Effector memory CD8-positive, alpha-beta T cell (primary cell): ENCODE data around the gene APOM.

Experiments used
- ATAC-seq: fragments of 150-1000 bp; cut with Tn5 transposase; replicated peaks from 2 replicates; pipeline ENCODE4 v1.10.0; 2021; ENCODE audit warnings: mild to moderate bottlenecking, moderate library complexity
- DNase-seq, 3 experiments: peaks; one replicate each; pipeline ENCODE4 v3.0.0; 2021
- H3K27ac Mint-ChIP-seq, 2 donors: one replicate each; pipeline ENCODE4 v1.8.0; 2022; ENCODE audit warnings: mild to moderate bottlenecking in 2 of 2, mixed read lengths in 2 of 2, moderate library complexity in 2 of 2
- H3K27me3 Mint-ChIP-seq, 2 donors: one replicate each; pipeline ENCODE4 v1.8.0; 2022; ENCODE audit warnings: mixed read lengths in 2 of 2
- H3K36me3 Mint-ChIP-seq: one replicate; pipeline ENCODE4 v1.8.0; 2022; ENCODE audit warnings: mild to moderate bottlenecking, moderate library complexity, mixed read lengths; ENCODE audit not compliant: insufficient read depth
- H3K4me1 Mint-ChIP-seq, 2 donors: one replicate each; pipeline ENCODE4 v1.8.0; 2022; ENCODE audit warnings: low read depth in 2 of 2, mixed read lengths in 2 of 2
- H3K4me3 Mint-ChIP-seq, 2 donors: one replicate each; pipeline ENCODE4 v1.8.0; 2022; ENCODE audit warnings: mild to moderate bottlenecking in 2 of 2, mixed read lengths in 2 of 2, moderate library complexity in 2 of 2
- H3K9me3 Mint-ChIP-seq, 2 donors: one replicate each; pipeline ENCODE4 v1.8.0; 2022; ENCODE audit warnings: mixed read lengths in 2 of 2

Gene APOM

GRCh38 chr6:31665501-31666336, 10.0 kb downstream of the APOM start, which contains the start of gene CSNK2B:
TSS of gene CSNK2B (plus strand) at chr6:31666080. CDS start at chr6:31666832, 752 bp downstream.
- H3K4me1 Mint-ChIP-seq, result peaks cover 39 to 51% of the 10 kb centered on the region in 2 donors
- no peaks in the 10 kb centered on the region for H3K9me3 Mint-ChIP-seq
- peak within 1 kb of the TSS; percentile 93 to 97 for H3K4me3 Mint-ChIP-seq
- no peaks in the 10 kb centered on the region for H3K27me3 Mint-ChIP-seq
- ATAC-seq (peak; percentile 84), DNase-seq (peak; percentile 96 to 97 (median 97))
- peak within 1 kb of the TSS; percentile 94 to 98 for H3K27ac Mint-ChIP-seq
- peaks cover 61% of the 10 kb centered on the region for H3K36me3 Mint-ChIP-seq

GRCh38 chr6:31666337-31666965, 10.8 kb downstream of the APOM start:
- no peaks in the 10 kb centered on the region for H3K27me3 Mint-ChIP-seq
- H3K9me3 Mint-ChIP-seq, result no peaks in the 10 kb centered on the region
- no peak for ATAC-seq
- H3K27ac Mint-ChIP-seq, result peak overlapping the region; percentile 94 to 98
- peak overlapping the region; percentile 93 to 97 for H3K4me3 Mint-ChIP-seq
- H3K36me3 Mint-ChIP-seq, result peaks cover 63% of the 10 kb centered on the region
- DNase-seq, result no peak
- peaks cover 33 to 46% of the 10 kb centered on the region in 2 donors for H3K4me1 Mint-ChIP-seq

- DNase-seq (no peak), ATAC-seq (no peak)
- Mint-ChIP-seq H3K4me1 (peaks cover 14 to 23% of the 10 kb centered on the region in 2 donors), H3K9me3 (no peaks in the 10 kb centered on the region), H3K4me3 (no peak within 1 kb of the TSS), H3K27me3 (no peaks in the 10 kb centered on the region), H3K36me3 (peaks cover 61% of the 10 kb centered on the region), H3K27ac (peak within 1 kb of the TSS in 1 of 2 donors; percentile 41)
Observed at GRCh38 chr6:31669676-31670075, 14.0 kb downstream of the APOM start, which contains the start of gene LY6G5B. TSS of gene LY6G5B (plus strand) at chr6:31669976. CDS start at chr6:31670951, 975 bp downstream.

- DNase-seq (no peak), ATAC-seq (no peak)
- H3K9me3 Mint-ChIP-seq, result no peaks in the 10 kb centered on the region
- no peaks in the 10 kb centered on the region for H3K27me3 Mint-ChIP-seq
- H3K4me1 Mint-ChIP-seq, result peaks cover 13 to 14% of the 10 kb centered on the region in 2 donors
- H3K4me3 Mint-ChIP-seq, result no peak overlapping the region
- H3K36me3 Mint-ChIP-seq, result peaks cover 21% of the 10 kb centered on the region
- H3K27ac Mint-ChIP-seq, result peak overlapping the region in 1 of 2 donors; percentile 18
Observed at GRCh38 chr6:31676322-31676903, 20.7 kb downstream of the APOM start.

- Mint-ChIP-seq H3K9me3 (no peaks in the 10 kb centered on the region), H3K4me3 (no peak overlapping the region), H3K27me3 (no peaks in the 10 kb centered on the region), H3K27ac (peak overlapping the region in 1 of 2 donors; percentile 18), H3K36me3 (peaks cover 21% of the 10 kb centered on the region), H3K4me1 (peaks cover 17 to 18% of the 10 kb centered on the region in 2 donors)
- ATAC-seq (no peak), DNase-seq (no peak)
Observed at GRCh38 chr6:31676904-31677303, 21.2 kb downstream of the APOM start.

GRCh38 chr6:31677955-31678354, 22.3 kb downstream of the APOM start:
- no peaks in the 10 kb centered on the region for H3K27me3 Mint-ChIP-seq
- H3K4me3 Mint-ChIP-seq, result no peak overlapping the region
- H3K27ac Mint-ChIP-seq, result no peak overlapping the region
- peaks cover 20% of the 10 kb centered on the region for H3K36me3 Mint-ChIP-seq
- H3K9me3 Mint-ChIP-seq, result no peaks in the 10 kb centered on the region
- no peak for DNase-seq
- ATAC-seq, result no peak
- peaks cover 17 to 19% of the 10 kb centered on the region in 2 donors for H3K4me1 Mint-ChIP-seq

GRCh38 chr6:31680226-31681134, 24.8 kb downstream of the APOM start, which contains the start of gene LY6G5C:
TSS of gene LY6G5C (minus strand) at chr6:31681067. CDS start at chr6:31680373, 694 bp downstream.
- Mint-ChIP-seq H3K9me3 (no peaks in the 10 kb centered on the region), H3K4me1 (peaks cover 17 to 19% of the 10 kb centered on the region in 2 donors), H3K27ac (peak within 1 kb of the TSS; percentile 44 to 88), H3K36me3 (peaks cover 24% of the 10 kb centered on the region), H3K4me3 (peak within 1 kb of the TSS; percentile 86 to 89), H3K27me3 (no peaks in the 10 kb centered on the region)
- peak; percentile 40 to 50 (median 43) for DNase-seq
- ATAC-seq, result peak; percentile 68

- ATAC-seq (peak; percentile 67), DNase-seq (peak in 1 of 3 experiments; percentile 29)
- Mint-ChIP-seq H3K27me3 (no peaks in the 10 kb centered on the region), H3K4me3 (peak overlapping the region; percentile 86 to 89), H3K36me3 (peaks cover 25% of the 10 kb centered on the region), H3K9me3 (no peaks in the 10 kb centered on the region), H3K4me1 (peaks cover 17 to 19% of the 10 kb centered on the region in 2 donors), H3K27ac (peak overlapping the region; percentile 44 to 88)
Observed at GRCh38 chr6:31681135-31681671, 25.5 kb downstream of the APOM start.

- Mint-ChIP-seq H3K27me3 (no peaks in the 10 kb centered on the region), H3K36me3 (peaks cover 40% of the 10 kb centered on the region), H3K27ac (peak overlapping the region in 1 of 2 donors; percentile 51), H3K4me3 (no peak overlapping the region), H3K4me1 (peaks cover 17 to 19% of the 10 kb centered on the region in 2 donors), H3K9me3 (no peaks in the 10 kb centered on the region)
- ATAC-seq, result no peak
- DNase-seq, result no peak
Observed at GRCh38 chr6:31683591-31683990, 27.9 kb downstream of the APOM start.

GRCh38 chr6:31686483-31686882, 30.8 kb downstream of the APOM start:
- Mint-ChIP-seq H3K9me3 (no peaks in the 10 kb centered on the region), H3K4me1 (peaks cover 4 to 5% of the 10 kb centered on the region in 2 donors), H3K4me3 (no peak overlapping the region), H3K36me3 (peaks cover 55% of the 10 kb centered on the region), H3K27me3 (no peaks in the 10 kb centered on the region), H3K27ac (peak overlapping the region; percentile 36 to 66)
- no peak for ATAC-seq
- no peak for DNase-seq

GRCh38 chr6:31687321-31687720, 31.6 kb downstream of the APOM start:
- Mint-ChIP-seq H3K36me3 (peaks cover 48% of the 10 kb centered on the region), H3K4me3 (no peak overlapping the region), H3K27ac (peak overlapping the region; percentile 44 to 66), H3K9me3 (no peaks in the 10 kb centered on the region), H3K4me1 (peaks cover 0 to 2% of the 10 kb centered on the region in 2 donors), H3K27me3 (no peaks in the 10 kb centered on the region)
- ATAC-seq (no peak), DNase-seq (no peak)
